HG03045 (cell line): Measurements from ENCODE around the gene SYNE1.
"Not testable (repeated sequence)": the region's sequence is repeated elsewhere in the genome, so short reads cannot be mapped to it uniquely, and the experiment has no call there.

Source experiments
- ATAC-seq: cut with Tn5 transposase; IDR thresholded peaks from one replicate; pipeline ENCODE4 v1.9.1; 2021; ENCODE audit warnings: mild to moderate bottlenecking, moderate library complexity; ENCODE audit not compliant: unreplicated experiment

Gene SYNE1

GRCh38 chr6:152625213-152625612 is 11.9 kb downstream of the SYNE1 start:
- no peak for ATAC-seq

DNA sequence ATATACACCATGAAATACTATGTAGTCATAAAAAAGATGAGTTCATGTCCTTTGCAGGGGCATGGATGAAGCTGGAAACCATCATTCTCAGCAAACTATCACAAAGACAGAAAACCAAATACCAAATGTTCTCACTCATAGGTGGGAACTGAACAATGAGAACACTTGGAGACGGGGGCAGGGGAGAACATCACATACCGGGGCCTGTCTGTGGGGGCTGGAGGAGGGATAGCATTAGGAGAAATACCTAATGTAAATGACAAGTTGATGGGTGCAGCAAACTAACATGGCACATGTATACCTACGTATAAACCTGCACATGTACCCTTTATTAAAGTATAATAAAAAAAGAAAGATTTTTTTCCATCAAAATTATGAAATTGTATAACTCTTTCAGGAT is 22.4 kb downstream of the SYNE1 start:
- ATAC-seq = not testable (repeated sequence)

DNA sequence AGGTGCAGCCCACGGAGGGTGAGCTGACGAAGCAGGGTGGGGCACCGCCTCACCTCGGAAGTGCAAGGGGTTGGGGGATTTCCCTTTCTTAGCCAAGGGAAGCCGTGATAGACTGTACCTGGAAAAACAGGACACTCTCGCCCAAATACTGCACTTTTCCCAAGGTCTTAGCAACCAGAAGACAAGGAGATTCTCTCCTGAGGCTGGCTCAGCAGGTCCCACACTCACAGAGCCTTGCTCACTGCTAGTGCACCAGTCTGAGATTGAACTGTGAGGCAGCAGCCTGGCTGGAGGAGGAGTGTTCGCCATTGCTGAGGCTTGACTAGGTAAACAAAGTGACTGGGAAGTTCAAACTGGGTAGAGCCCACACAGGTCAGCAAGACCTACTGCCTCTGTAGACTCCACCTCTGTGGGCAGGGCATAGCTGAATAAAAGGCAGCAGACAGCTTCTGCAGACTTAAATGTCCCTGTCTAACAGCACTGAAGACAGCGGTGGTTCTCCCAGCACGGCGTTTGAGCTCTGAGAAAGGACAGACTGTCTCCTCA is 28.0 kb downstream of the SYNE1 start:
- ATAC-seq = no peak

GRCh38 chr6:152605941-152606340 is 31.2 kb downstream of the SYNE1 start:
- ATAC-seq = no peak

- ATAC-seq = no peak
Measured at GRCh38 chr6:152605342-152605741, 31.8 kb downstream of the SYNE1 start.

GRCh38 chr6:152603911-152604310 is 33.3 kb downstream of the SYNE1 start:
- no peak for ATAC-seq

DNA sequence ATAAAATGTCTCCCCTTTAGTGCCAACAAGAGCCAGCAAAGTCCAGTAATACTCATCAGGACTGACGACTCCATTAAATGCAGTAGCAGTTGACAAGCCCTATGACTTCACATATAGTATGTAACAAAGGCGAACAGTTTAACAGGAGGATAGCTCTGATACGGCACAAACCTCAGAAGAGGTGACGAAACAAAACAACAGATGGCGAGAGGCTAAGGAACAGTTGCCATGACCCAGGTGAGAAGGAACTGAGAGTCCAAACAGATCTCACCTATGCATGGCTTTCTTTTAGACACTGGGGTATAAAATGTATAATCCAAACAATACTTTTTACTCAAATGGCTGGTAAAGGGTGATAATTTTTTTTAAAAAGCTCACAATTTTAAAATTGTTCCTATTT is 37.1 kb downstream of the SYNE1 start:
- ATAC-seq = no peak

DNA sequence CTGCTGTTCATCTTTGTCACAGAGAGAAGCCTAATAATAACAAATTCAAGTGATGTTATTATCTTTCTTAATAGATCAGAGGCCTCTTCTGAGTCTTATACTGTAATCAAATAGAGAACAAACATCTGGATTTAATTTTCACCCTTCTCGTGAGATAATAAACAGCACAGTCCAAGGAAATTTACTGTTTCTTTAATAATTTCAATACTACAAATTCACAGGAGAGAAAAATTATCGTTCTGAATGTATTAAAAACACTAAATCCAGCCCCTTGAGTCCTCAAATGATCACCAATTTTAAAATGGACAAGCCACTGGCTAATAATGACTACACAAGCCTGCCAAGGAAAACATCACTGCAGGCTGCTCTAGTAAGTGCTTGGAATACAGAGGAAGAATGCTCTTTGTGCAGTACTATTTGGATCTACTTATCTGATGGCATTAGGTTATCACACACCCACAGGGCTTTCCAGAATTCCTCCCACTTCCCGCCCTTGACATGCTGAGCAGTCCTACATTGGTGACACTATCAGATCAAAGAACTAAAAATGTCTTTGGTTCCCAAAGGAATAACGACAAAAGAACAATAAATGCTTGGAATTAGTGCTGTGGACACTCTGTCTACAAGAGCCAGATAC is 38.1 kb downstream of the SYNE1 start:
- no peak for ATAC-seq

DNA sequence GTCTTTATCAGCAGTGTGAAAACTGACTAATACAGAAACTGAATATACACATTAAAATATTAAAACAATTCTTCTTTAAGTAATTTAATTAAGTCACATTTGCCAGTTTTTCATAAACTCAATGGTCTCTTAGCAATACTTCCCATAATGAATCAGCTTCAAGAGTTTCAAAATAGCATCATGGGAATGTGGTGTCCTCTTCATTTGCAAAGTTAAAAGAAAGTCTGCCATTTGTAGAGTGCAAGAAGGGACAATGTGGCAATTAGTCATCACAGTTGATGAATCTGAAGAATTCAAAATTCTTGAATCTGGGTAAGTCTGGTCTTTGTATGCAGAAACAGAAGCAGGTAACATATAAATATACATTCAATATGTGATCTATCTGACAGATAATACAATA is 38.7 kb downstream of the SYNE1 start:
- no peak for ATAC-seq

- no peak for ATAC-seq
Measured at GRCh38 chr6:152596726-152597125, 40.4 kb downstream of the SYNE1 start.

DNA sequence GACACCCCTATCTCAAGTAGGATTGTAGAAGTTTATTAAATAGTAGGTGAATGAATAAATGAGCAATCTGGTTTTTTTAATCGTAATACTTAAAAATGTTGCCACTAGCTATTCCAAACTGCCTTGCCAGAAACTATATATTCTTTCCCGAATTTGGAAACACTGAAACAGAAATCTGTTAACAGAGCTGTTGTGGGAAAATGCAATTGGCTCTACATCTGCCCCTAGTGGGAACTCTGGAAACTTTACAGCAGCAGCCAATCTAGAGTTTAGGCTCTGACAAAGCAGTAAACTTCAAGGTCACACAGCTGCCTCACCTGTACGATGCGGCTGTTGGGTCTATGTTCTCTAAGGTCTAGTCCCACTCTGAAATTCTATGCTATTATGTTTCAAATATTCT is 41.7 kb downstream of the SYNE1 start:
- no peak for ATAC-seq

GRCh38 chr6:152594701-152595100 is 42.5 kb downstream of the SYNE1 start:
- no peak for ATAC-seq

DNA sequence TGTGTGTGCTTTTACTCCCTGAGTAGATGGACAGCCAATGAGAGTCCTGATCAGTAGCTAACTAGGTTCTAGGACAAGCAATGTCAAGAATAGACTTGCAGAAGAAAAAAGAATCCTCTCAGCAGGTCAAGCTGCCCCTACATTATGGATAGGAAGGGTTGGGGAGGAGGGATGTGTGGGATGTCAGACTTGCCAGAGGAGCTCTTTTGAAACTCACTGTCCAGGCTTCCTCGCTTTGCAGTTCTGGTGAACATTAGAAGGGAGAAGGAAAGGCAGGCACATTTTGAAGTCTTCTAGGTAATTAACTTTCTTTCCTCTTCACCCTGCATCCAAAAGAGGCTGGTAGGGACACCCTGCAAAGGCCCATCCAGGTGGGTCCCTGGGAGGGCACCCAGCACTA is 48.7 kb downstream of the SYNE1 start:
- no peak for ATAC-seq

GRCh38 chr6:152587473-152587872 is 49.7 kb downstream of the SYNE1 start:
- ATAC-seq = no peak

- no peak for ATAC-seq
Measured at GRCh38 chr6:152585236-152585635, 51.9 kb downstream of the SYNE1 start.

DNA sequence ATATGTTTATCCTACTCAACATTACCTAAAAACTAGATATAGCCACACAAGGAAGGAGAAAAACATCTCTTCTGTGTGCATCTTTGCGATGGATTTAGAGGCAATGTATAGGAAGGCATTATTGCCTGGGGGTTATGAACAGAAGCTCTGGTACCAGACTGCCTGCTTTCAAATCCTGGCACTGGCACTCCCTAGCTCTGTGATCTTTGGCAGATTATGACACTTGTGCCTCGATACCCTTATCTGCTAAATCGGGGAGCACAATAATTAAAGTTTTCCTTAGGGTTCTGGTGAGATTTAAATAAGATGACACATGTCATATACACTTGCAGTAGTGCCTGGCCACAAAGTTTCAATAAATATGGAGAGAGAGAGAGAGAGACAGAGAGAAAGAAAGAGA is 53.3 kb downstream of the SYNE1 start:
- ATAC-seq = no peak

- ATAC-seq = no peak
Measured at GRCh38 chr6:152576525-152576924, 60.6 kb downstream of the SYNE1 start.

- ATAC-seq = no peak
Measured at GRCh38 chr6:152575621-152576150, 61.5 kb downstream of the SYNE1 start.

DNA sequence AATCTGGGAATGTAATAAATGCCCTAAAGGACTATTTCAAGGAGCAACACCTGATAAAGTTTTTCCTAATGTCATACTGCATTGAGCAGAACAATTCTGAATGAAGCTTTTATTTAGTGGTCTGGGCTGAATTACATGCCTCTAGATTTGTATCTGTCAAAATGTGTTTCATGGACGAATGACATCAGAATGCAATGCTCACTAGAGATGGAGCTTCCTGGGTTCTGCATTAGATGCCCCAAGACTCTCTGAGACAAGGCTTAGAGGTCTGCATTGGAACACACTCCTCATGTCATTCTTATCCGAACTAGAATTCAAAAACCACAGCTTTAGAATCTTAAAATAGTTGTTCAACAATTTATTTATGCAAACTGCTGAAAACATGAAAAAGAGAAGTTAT is 62.0 kb downstream of the SYNE1 start:
- no peak for ATAC-seq

DNA sequence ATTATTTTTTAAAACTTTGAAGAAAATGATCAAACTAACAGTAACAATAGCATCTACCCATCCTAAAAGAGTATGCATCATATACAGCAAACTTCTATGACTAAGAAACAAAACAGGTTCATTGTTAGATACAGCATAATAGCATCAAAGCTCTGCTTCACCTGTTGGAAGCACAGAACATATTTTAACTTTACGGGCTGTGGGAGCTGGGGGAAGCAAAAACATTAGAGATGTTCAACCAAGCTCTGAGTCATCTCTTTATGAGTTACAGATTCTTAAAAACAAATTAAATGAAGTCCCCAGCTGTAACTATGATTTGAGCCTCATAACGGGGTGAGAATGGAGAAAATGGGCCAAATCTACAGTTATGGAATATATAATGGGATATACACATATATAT is 63.4 kb downstream of the SYNE1 start:
- no peak for ATAC-seq

DNA sequence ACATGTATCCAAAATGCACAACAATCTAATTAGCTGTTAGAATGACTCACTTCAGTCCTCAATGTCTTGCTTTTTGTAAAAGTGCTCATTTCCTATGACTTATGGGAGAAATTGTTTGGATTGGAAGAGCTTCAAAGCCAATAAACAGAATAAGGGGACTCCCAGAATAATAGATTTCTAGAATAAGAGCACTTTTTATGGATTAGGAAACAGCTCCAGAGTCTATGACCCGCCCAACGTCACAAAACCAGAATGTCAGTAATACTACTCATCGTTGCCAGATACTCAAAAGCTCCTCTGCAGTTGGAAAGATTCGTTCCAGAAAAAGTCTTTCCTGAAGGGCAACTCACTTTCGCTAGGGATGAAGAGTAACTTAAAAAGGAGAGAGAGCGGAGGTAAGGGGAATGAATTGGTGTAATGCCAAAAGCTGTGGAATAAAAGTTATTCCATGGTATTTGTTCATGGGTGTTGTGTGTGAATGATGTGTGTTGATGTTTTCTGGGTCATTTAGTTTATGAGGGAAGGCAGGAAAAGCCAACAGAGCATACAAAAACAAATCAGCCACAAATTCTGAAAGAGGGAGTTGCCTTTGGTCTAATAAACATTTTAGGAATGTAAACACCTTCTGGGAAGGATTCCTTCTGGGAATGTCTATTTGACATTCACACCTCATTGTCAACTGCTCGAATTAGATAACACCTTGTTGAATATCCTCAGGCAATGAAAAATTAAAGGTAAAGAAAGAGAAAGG is 64.6 kb downstream of the SYNE1 start:
- no peak for ATAC-seq

DNA sequence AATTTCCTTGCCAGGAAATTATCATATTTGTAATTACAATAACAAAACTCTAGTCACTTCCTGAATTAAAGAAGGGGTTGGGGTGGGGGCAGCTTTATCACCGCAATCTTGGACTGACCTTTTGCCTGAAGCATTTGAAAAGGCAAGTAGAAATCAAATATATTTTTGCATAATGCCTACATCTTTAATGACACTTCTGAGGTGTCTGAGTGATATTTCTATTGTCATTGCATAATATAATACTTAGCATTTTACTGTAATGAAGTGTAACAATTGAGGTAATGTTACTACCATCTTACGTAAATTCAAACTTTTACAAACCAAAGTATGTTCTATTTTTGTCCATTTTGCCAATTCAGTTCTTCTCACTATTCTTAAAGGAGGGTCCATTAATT is 65.2 kb downstream of the SYNE1 start:
- no peak for ATAC-seq
